Peyer's patch (tissue), 4 donors: ENCODE data around the gene FCSK.

Source experiments
- CTCF ChIP-seq, 6 experiments: fragments of 450-650 bp in 4 of 6; fragments of 200-600 bp in 2 of 6; sonication (generic) in 1 of 6; IDR thresholded peaks; one replicate each; pipeline ENCODE4 v1.5.1; 2017 to 2019; ENCODE audit warnings: antibody characterized with exemption in 6 of 6, mild to moderate bottlenecking in 3 of 6, moderate library complexity in 1 of 6
- POLR2A ChIP-seq, 2 donors: fragments of 450-650 bp; IDR thresholded peaks; one replicate each; pipeline ENCODE4 v1.5.1; 2017; ENCODE audit warnings: antibody characterized with exemption in 2 of 2, mild to moderate bottlenecking in 2 of 2, moderate library complexity in 2 of 2

GRCh38 chr16:70527315-70527996, 73.1 kb downstream of the FCSK start:
- TF ChIP-seq CTCF (IDR thresholded peaks at IDR 0.05), result no peak
- TF ChIP-seq POLR2A (IDR thresholded peaks at IDR 0.05), result no peak
